Adipose tissue (tissue), 3 donors: ENCODE results near the gene DBNDD2. TPM values are rescaled to one million over a fixed set of nuclear protein-coding genes. Genes with fewer than 3 reads are reported as not detected.

Source experiments
- H3K27ac ChIP-seq: one replicate; pipeline ENCODE4 v1.5.1; 2013; ENCODE audit warnings: low read depth, low read length
- WGBS, 3 donors: extraction: QIAGEN DNeasy Blood & Tissue Kit; methylation state at CpG; one replicate each; pipeline ENCODE4 v1.1.7; 2013; 5-methylcytosine and 5-hydroxymethylcytosine counted together
- polyA plus RNA-seq, 3 donors: library from polyadenylated mRNA; stranded (reverse); fragments of 200-250 nt; gene quantifications; one replicate each; pipeline ENCODE4 v1.2.3, GENCODE V29; 2013
- donor health status: healthy with polysubstance abuse.
- donor health status: Bipolar disorder and iron deficiency.
- donor health status: healthy.

DBNDD2 gene
- polyA plus RNA-seq, 3 donors: 29.0 to 48.0 (median 31.3) TPM

- 9 to 11% (median 9%) methylated on average over 33 of the region's 33 CpGs for WGBS, 3 donors
- no peak overlapping the region for H3K27ac ChIP-seq
Observed at GRCh38 chr20:45436732-45437485, 28.8 kb downstream of the DBNDD2 start.

GRCh38 chr20:45440424-45440823 lies 32.3 kb downstream of the DBNDD2 start:
- 84 to 85% (median 85%) methylated on average over 3 of the region's 3 CpGs for WGBS, 3 donors
- H3K27ac ChIP-seq: no peak overlapping the region

GRCh38 chr20:45440891-45441685 lies 33.0 kb downstream of the DBNDD2 start:
- 65 to 76% (median 66%) methylated on average over 5 of the region's 5 CpGs for WGBS, 3 donors
- H3K27ac ChIP-seq: no peak overlapping the region

- H3K27ac ChIP-seq: no peak overlapping the region
- WGBS, 3 donors: 63 to 86% (median 85%) methylated on average over 1 of the region's 1 CpG
Observed at GRCh38 chr20:45441746-45442145, 33.7 kb downstream of the DBNDD2 start.

GRCh38 chr20:45444050-45444449 lies 36.0 kb downstream of the DBNDD2 start:
- no peak overlapping the region for H3K27ac ChIP-seq

GRCh38 chr20:45445805-45446562 lies 37.9 kb downstream of the DBNDD2 start:
- WGBS, 3 donors: 68 to 72% (median 72%) methylated on average over 7 of the region's 7 CpGs
- H3K27ac ChIP-seq: no peak overlapping the region

- 58 to 68% (median 68%) methylated on average over 6 of the region's 6 CpGs for WGBS, 3 donors
- H3K27ac ChIP-seq: no peak overlapping the region
Observed at GRCh38 chr20:45448270-45448669, 40.2 kb downstream of the DBNDD2 start.

- 68 to 78% (median 70%) methylated on average over 3 of the region's 3 CpGs for WGBS, 3 donors
- H3K27ac ChIP-seq: no peak overlapping the region
Observed at GRCh38 chr20:45449528-45449927, 41.4 kb downstream of the DBNDD2 start.

GRCh38 chr20:45450097-45450818 lies 42.2 kb downstream of the DBNDD2 start:
- 63 to 69% (median 66%) methylated on average over 5 of the region's 5 CpGs for WGBS, 3 donors

GRCh38 chr20:45452238-45452637 lies 44.1 kb downstream of the DBNDD2 start:
- WGBS, 3 donors: 60 to 75% (median 62%) methylated on average over 4 of the region's 4 CpGs
- H3K27ac ChIP-seq: no peak overlapping the region

More at GRCh38 chr20:45450097-45450818, 42.2 kb downstream of the DBNDD2 start:
- H3K27ac ChIP-seq: no peak overlapping the region

- WGBS, 3 donors: 66 to 72% (median 70%) methylated on average over 4 of the region's 4 CpGs
- H3K27ac ChIP-seq: no peak overlapping the region
Observed at GRCh38 chr20:45452772-45453691, 44.9 kb downstream of the DBNDD2 start.

GRCh38 chr20:45456632-45457031 lies 48.5 kb downstream of the DBNDD2 start:
- no peak overlapping the region for H3K27ac ChIP-seq
- 8 to 28% (median 24%) methylated on average over 6 of the region's 6 CpGs for WGBS, 3 donors

GRCh38 chr20:45459606-45460005 lies 51.5 kb downstream of the DBNDD2 start:
- 67 to 71% (median 69%) methylated on average over 5 of the region's 5 CpGs for WGBS, 3 donors
- no peak overlapping the region for H3K27ac ChIP-seq

Other genes with a start within 250 kb of the DBNDD2 start
- 10 to 100 TPM in 1 of 3 donors, under 1 TPM in 1, not detected in 1; 0.29 to 10.4 TPM for gene PI3, start 233.4 kb upstream of the DBNDD2 start, polyA plus RNA-seq
- gene SEMG1, start 201.3 kb upstream of the DBNDD2 start, polyA plus RNA-seq: not detected
- gene SEMG2, start 186.9 kb upstream of the DBNDD2 start, polyA plus RNA-seq: not detected
- gene SLPI, start 153.7 kb upstream of the DBNDD2 start, polyA plus RNA-seq: 100 to 1,000 TPM in 1 of 3 donors, 10 to 100 TPM in 2; 19.9 to 109 (median 77.8) TPM
- 100 to 1,000 TPM in 1 of 3 donors, under 1 TPM in 1, not detected in 1; 0.19 to 233 TPM for gene RBPJL, start 101.4 kb upstream of the DBNDD2 start, polyA plus RNA-seq
- gene MATN4, start 100.0 kb upstream of the DBNDD2 start, polyA plus RNA-seq: 1 to 10 TPM in 1 of 3 donors, under 1 TPM in 1, not detected in 1; 0.07 to 4.8 TPM
- 100 to 1,000 TPM in 1 of 3 donors, 10 to 100 TPM in 2; 25.0 to 105 (median 51.1) TPM for gene SDC4, start 59.9 kb upstream of the DBNDD2 start, polyA plus RNA-seq
- 10 to 100 TPM; 13.2 to 29.5 (median 21.6) TPM for gene SYS1, start 45.1 kb upstream of the DBNDD2 start, polyA plus RNA-seq
- under 1 TPM in 2 of 3 donors, not detected in 1; 0.02 to 0.04 TPM for gene TP53TG5, start 30.0 kb upstream of the DBNDD2 start, polyA plus RNA-seq
- 10 to 100 TPM; 45.9 to 73.5 (median 62.2) TPM for gene PIGT, start 7.9 kb downstream of the DBNDD2 start, polyA plus RNA-seq
- 1 to 10 TPM; 4.3 to 9.5 (median 9.2) TPM for gene WFDC2, start 61.5 kb downstream of the DBNDD2 start, polyA plus RNA-seq
- gene SPINT3, start 107.3 kb downstream of the DBNDD2 start, polyA plus RNA-seq: not detected
- not detected for gene WFDC6, start 131.2 kb downstream of the DBNDD2 start, polyA plus RNA-seq
- gene EPPIN, start 139.1 kb downstream of the DBNDD2 start, polyA plus RNA-seq: not detected
- not detected for gene WFDC8, start 171.0 kb downstream of the DBNDD2 start, polyA plus RNA-seq
- not detected for gene WFDC10A, start 221.4 kb downstream of the DBNDD2 start, polyA plus RNA-seq
- gene WFDC9, start 223.0 kb downstream of the DBNDD2 start, polyA plus RNA-seq: not detected